H1 (cell line): ENCODE data around the gene RAD51C. TPM values are rescaled to one million over a fixed set of nuclear protein-coding genes. Genes with fewer than 3 reads are reported as not detected.

Experiments used
- CTCF ChIA-PET: fragments of 300-600 bp; sonication (Branson Sonifier 250); formaldehyde crosslinking; loops from one replicate; lab custom pipeline; 2021; ENCODE audit not compliant: partially characterized antibody; lab: Charles Lee
- POLR2A ChIA-PET: fragments of 300-600 bp; sonication (Branson Sonifier 250); formaldehyde crosslinking; loops from one replicate; lab custom pipeline; 2021; ENCODE audit warnings: inconsistent platforms; ENCODE audit not compliant: partially characterized antibody; lab: Charles Lee
- DNase-seq, 2 experiments: peaks; one replicate each; pipeline versions ENCODE4 v3.0.0 to v3.0.0-alpha.2; 2010 to 2022; ENCODE audit warnings: low spot score in 2 of 2, low read depth in 1 of 2, mixed read lengths in 1 of 2
- FAIRE-seq: peaks from 2 replicates; lab custom pipeline; 2011; peaks lifted over from hg19 to GRCh38; lab: Jason Lieb, UNC
- H2AFZ ChIP-seq: 2 replicates; pipeline ENCODE4 v1.8.1; 2012; ENCODE audit warnings: low read length, inconsistent platforms
- H2AK5ac ChIP-seq: 2 replicates; pipeline ENCODE4 v1.6.1; 2013; ENCODE audit warnings: low read depth, low read length
- H2BK120ac ChIP-seq: replicated peaks from 2 replicates; pipeline ENCODE3; 2013; ENCODE audit warnings: low read depth, low read length, inconsistent platforms
- H2BK12ac ChIP-seq: 2 replicates; pipeline ENCODE4 v1.6.1; 2013; ENCODE audit warnings: low read depth, low read length
- H2BK15ac ChIP-seq: 2 replicates; pipeline ENCODE4 v1.6.1; 2013; ENCODE audit warnings: low read length
- H2BK20ac ChIP-seq: 2 replicates; pipeline ENCODE4 v1.6.1; 2013; ENCODE audit warnings: low read length
- H2BK5ac ChIP-seq: 2 replicates; pipeline ENCODE4 v1.6.1; 2013; ENCODE audit warnings: low read depth, low read length
- H3K14ac ChIP-seq: 2 replicates; pipeline ENCODE4 v1.6.1; 2013; ENCODE audit warnings: inconsistent platforms; ENCODE audit not compliant: insufficient read length
- H3K18ac ChIP-seq: 2 replicates; pipeline ENCODE4 v1.6.1; 2013; ENCODE audit warnings: low read length; ENCODE audit errors: extremely low read depth
- H3K23ac ChIP-seq: 2 replicates; pipeline ENCODE4 v1.6.1; 2013; ENCODE audit warnings: inconsistent platforms; ENCODE audit not compliant: insufficient read length
- H3K23me2 ChIP-seq: 2 replicates; pipeline ENCODE4 v1.6.1; 2013; ENCODE audit warnings: low read depth, low read length
- H3K27ac ChIP-seq: 2 replicates; pipeline ENCODE4 v1.6.1; 2011; ENCODE audit warnings: low read depth, low read length, inconsistent platforms
- H3K27me3 ChIP-seq, 4 experiments: replicated peaks in 1 of 4; 1 replicate in 1 of 4; 2 replicates in 3 of 4; pipeline versions ENCODE4 v1.6.1 to v1.8.1; 2011 to 2013; ENCODE audit warnings: low read length in 3 of 4, mild to moderate bottlenecking in 3 of 4, inconsistent platforms in 2 of 4, mixed read lengths in 2 of 4, moderate library complexity in 1 of 4; ENCODE audit not compliant: control insufficient read depth in 3 of 4, insufficient read depth in 3 of 4; ENCODE audit errors: extremely low read depth in 1 of 4
- H3K36me3 ChIP-seq, 4 experiments: 2 replicates each; pipeline versions ENCODE4 v1.6.1 to v1.8.1; 2011 to 2013; ENCODE audit warnings: mild to moderate bottlenecking in 4 of 4, low read length in 3 of 4, moderate library complexity in 2 of 4, control low read depth in 1 of 4, inconsistent platforms in 1 of 4; ENCODE audit not compliant: insufficient read depth in 4 of 4, control insufficient read depth in 2 of 4
- H3K4ac ChIP-seq: replicated peaks from 2 replicates; pipeline ENCODE3; 2013; ENCODE audit warnings: low read length, low read depth, mixed read lengths, inconsistent platforms; ENCODE audit not compliant: insufficient read length
- H3K4me1 ChIP-seq, 4 experiments: replicated peaks in 1 of 4; 1 replicate in 1 of 4; 2 replicates in 3 of 4; pipeline versions ENCODE4 v1.6.1 to v1.8.1; 2011 to 2013; ENCODE audit warnings: low read length in 3 of 4, inconsistent platforms in 2 of 4, mixed read lengths in 1 of 4; ENCODE audit not compliant: insufficient read depth in 4 of 4, control insufficient read depth in 3 of 4
- H3K4me2 ChIP-seq, 2 experiments: 2 replicates each; pipeline versions ENCODE4 v1.6.1 to v1.8.1; 2011 to 2013; ENCODE audit warnings: low read depth in 2 of 2, low read length in 2 of 2, control low read depth in 1 of 2, inconsistent platforms in 1 of 2, mild to moderate bottlenecking in 1 of 2; ENCODE audit not compliant: insufficient read depth in 1 of 2
- H3K4me3 ChIP-seq, 4 experiments: fragments of 200-600, 300-600 bp in 1 of 4; sonication (generic), shearing (Covaris generic), sonication (Bioruptor Twin) in 1 of 4; 2 replicates each; pipeline versions ENCODE4 v1.5.1 to v1.8.1; 2011 to 2016; ENCODE audit warnings: low read length in 4 of 4, low read depth in 3 of 4, control low read depth in 2 of 4, inconsistent platforms in 2 of 4, mild to moderate bottlenecking in 2 of 4, mixed read lengths in 1 of 4, moderate library complexity in 1 of 4; ENCODE audit not compliant: insufficient read depth in 2 of 4; ENCODE audit errors: extremely low read depth in 1 of 4
- H3K56ac ChIP-seq: replicated peaks from 2 replicates; pipeline ENCODE3; 2013; ENCODE audit warnings: low read depth, mild to moderate bottlenecking, mixed read lengths, low read length, inconsistent platforms; ENCODE audit not compliant: insufficient read length
- H3K79me1 ChIP-seq: 2 replicates; pipeline ENCODE4 v1.6.1; 2013; ENCODE audit warnings: low read depth, low read length, control low read depth
- H3K79me2 ChIP-seq, 2 experiments: 2 replicates each; pipeline versions ENCODE4 v1.6.1 to v1.8.1; 2012 to 2013; ENCODE audit warnings: low read length in 2 of 2, mild to moderate bottlenecking in 2 of 2, inconsistent platforms in 1 of 2; ENCODE audit not compliant: insufficient read depth in 2 of 2, control insufficient read depth in 1 of 2
- H3K9ac ChIP-seq, 4 experiments: replicated peaks in 1 of 4; 1 replicate in 1 of 4; 2 replicates in 3 of 4; pipeline versions ENCODE4 v1.6.1 to v1.8.1; 2011 to 2013; ENCODE audit warnings: low read depth in 3 of 4, low read length in 3 of 4, control low read depth in 2 of 4, mild to moderate bottlenecking in 2 of 4, moderate library complexity in 2 of 4, inconsistent platforms in 1 of 4; ENCODE audit errors: extremely low read depth in 1 of 4
- H3K9me3 ChIP-seq, 2 experiments: 2 replicates each; pipeline versions ENCODE4 v1.6.1 to v1.8.1; 2012 to 2013; ENCODE audit warnings: mild to moderate bottlenecking in 2 of 2, moderate library complexity in 2 of 2, control low read depth in 1 of 2, inconsistent platforms in 1 of 2, low read depth in 1 of 2, low read length in 1 of 2, mixed read lengths in 1 of 2; ENCODE audit not compliant: insufficient read depth in 2 of 2
- H4K20me1 ChIP-seq, 2 experiments: replicated peaks in 1 of 2; 2 replicates each; pipeline versions ENCODE3 to v1.8.1; 2011 to 2013; ENCODE audit warnings: inconsistent platforms in 2 of 2, low read length in 2 of 2, mild to moderate bottlenecking in 1 of 2; ENCODE audit not compliant: insufficient read depth in 2 of 2, control insufficient read depth in 1 of 2
- H4K5ac ChIP-seq: 2 replicates; pipeline ENCODE4 v1.6.1; 2013; ENCODE audit warnings: low read length, low read depth, mixed read lengths, inconsistent platforms; ENCODE audit not compliant: insufficient read length
- H4K8ac ChIP-seq: 2 replicates; pipeline ENCODE4 v1.8.0; 2013; ENCODE audit warnings: mild to moderate bottlenecking, moderate library complexity, low read length, inconsistent platforms; ENCODE audit not compliant: insufficient read depth; ENCODE audit errors: extremely low read depth
- H4K91ac ChIP-seq: replicated peaks from 2 replicates; pipeline ENCODE3; 2013; ENCODE audit warnings: low read length, mixed read lengths, inconsistent platforms; ENCODE audit not compliant: insufficient read length
- CREB1 ChIP-seq: IDR thresholded peaks from 2 replicates; pipeline ENCODE4 v1.6.1; 2012; ENCODE audit warnings: inconsistent platforms
- EGR1 ChIP-seq: IDR thresholded peaks from 2 replicates; pipeline ENCODE4 v1.6.1; 2011; ENCODE audit warnings: low read depth, low read length, borderline replicate concordance
- KDM4A ChIP-seq: IDR thresholded peaks from one replicate; pipeline ENCODE4 v1.7.1; 2012; ENCODE audit warnings: low read depth, mild to moderate bottlenecking, moderate library complexity, low read length, inconsistent platforms; ENCODE audit not compliant: severe bottlenecking
- RAD21 ChIP-seq, 2 experiments: IDR thresholded peaks in 1 of 2; conservative IDR thresholded peaks in 1 of 2; 2 replicates each; pipeline ENCODE4 v1.6.1; 2011; ENCODE audit warnings: low read depth in 2 of 2, low read length in 2 of 2, improper control_type of control experiment in 1 of 2, inconsistent platforms in 1 of 2, mild to moderate bottlenecking in 1 of 2, moderate library complexity in 1 of 2
- SUZ12 ChIP-seq: fragments of 200-600 bp; sonication (generic); IDR thresholded peaks from 2 replicates; pipeline ENCODE4 v1.6.1; 2012; ENCODE audit warnings: mild to moderate bottlenecking, inconsistent platforms, low read length, moderate library complexity, mixed read lengths
- TEAD4 ChIP-seq: IDR thresholded peaks from 2 replicates; pipeline ENCODE4 v1.6.1; 2012; ENCODE audit warnings: low read depth, low read length, inconsistent platforms, mixed read lengths
- WGBS, 2 experiments: shearing (Covaris generic) in 1 of 2; methylation state at CpG; one replicate each; pipeline versions ENCODE4 v1.1.6 to v1.1.7; 2013 to 2015; ENCODE audit warnings: low lambda C conversion rate in 2 of 2, mixed read lengths in 2 of 2, inconsistent platforms in 1 of 2, low coverage in 1 of 2, missing lambda C conversion rate in 1 of 2; ENCODE audit not compliant: insufficient replicate concordance in 2 of 2, insufficient coverage in 1 of 2, insufficient read length in 1 of 2; ENCODE audit errors: extremely low coverage in 1 of 2, missing lambda C conversion rate in 1 of 2; 5-methylcytosine and 5-hydroxymethylcytosine counted together
- polyA plus RNA-seq, 7 experiments: library from polyadenylated mRNA; depleted of rRNA in 3 of 7; stranded (reverse) in 5 of 7; unstranded in 2 of 7; fragments of >200 nt in 5 of 7; fragments of 200-250 nt in 2 of 7; gene quantifications; 1 replicate in 5 of 7; 2 replicates in 1 of 7; 4 replicates in 1 of 7; pipeline versions ENCODE4 v1.2.1 to v1.2.3, GENCODE V29; 2011 to 2013; ENCODE audit warnings: missing spikeins in 2 of 7, mixed read lengths in 2 of 7
- total RNA-seq: library from RNA; stranded (reverse); fragmentation: NEBNext Ultra II Directional; extraction: Animal tissue kit (Norgen Biotek cat#: 25700); gene quantifications from 2 replicates; pipeline ENCODE4 v1.2.1, GENCODE V29; 2021
- TF ChIP-seq, protein P1 (sequence below), 3 experiments: IDR thresholded peaks; 1 replicate in 2 of 3; 2 replicates in 1 of 3; pipeline versions ENCODE4 v1.5.1 to v1.6.1; 2011; ENCODE audit warnings: low read length in 3 of 3, mild to moderate bottlenecking in 3 of 3, inconsistent platforms in 2 of 3, low read depth in 1 of 3, moderate library complexity in 1 of 3; ENCODE audit not compliant: insufficient read depth in 1 of 3; ENCODE audit errors: control extremely low read depth in 1 of 3

RAD51C gene
- total and polyA plus RNA-seq, 2 of the 8 experiments (the other 6 are each of a cell fraction or from before 2014, with no cell fraction given): 10.4 to 21.7 TPM

DNA sequence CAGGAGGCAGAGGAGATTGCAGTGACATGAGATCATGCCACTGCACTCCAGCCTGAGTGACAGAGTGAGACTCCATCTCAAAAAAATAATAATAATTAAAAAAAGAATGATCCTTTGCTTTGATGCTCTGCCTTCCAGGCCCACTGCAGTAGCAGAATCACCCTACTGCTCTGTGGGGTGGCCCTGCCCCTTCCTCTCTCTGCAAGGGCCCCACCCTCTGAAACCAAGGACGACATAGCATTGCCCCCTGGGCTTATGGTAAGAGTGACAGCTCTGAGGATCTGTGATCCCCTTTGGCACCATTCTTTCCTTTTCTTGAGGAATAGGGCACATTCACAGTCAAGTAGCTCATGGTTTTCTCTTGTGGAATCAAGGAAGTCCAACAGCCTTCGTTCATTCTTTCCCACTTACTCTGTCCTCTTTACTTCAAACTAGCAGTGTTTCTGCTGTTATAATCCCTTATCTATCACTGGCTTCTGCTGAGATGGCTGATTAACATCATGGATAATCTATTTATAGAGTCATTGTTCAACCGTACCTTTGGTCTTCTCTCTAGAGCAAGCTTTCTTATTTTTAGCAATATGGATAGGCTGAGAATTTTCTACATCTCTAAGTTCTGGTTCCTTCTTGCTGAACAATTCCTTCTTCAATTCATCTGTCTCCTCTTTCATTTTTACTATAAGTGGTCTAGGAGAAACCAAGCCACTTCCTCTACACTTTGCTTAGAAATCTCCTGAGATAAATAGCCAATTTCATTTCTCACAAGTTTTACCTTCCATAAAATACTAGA lies 14.1 kb downstream of the RAD51C start:
- H2BK5ac ChIP-seq: no peak overlapping the region
- DNase-seq: no peak
- no peak overlapping the region for H4K8ac ChIP-seq
- H2BK12ac ChIP-seq: no peak overlapping the region
- TF ChIP-seq TEAD4: no peak
- TF ChIP-seq CREB1: no peak
- TF ChIP-seq EGR1: no peak
- TF ChIP-seq KDM4A: no peak
- TF ChIP-seq SUZ12: no peak
- TF ChIP-seq, protein P1, sequence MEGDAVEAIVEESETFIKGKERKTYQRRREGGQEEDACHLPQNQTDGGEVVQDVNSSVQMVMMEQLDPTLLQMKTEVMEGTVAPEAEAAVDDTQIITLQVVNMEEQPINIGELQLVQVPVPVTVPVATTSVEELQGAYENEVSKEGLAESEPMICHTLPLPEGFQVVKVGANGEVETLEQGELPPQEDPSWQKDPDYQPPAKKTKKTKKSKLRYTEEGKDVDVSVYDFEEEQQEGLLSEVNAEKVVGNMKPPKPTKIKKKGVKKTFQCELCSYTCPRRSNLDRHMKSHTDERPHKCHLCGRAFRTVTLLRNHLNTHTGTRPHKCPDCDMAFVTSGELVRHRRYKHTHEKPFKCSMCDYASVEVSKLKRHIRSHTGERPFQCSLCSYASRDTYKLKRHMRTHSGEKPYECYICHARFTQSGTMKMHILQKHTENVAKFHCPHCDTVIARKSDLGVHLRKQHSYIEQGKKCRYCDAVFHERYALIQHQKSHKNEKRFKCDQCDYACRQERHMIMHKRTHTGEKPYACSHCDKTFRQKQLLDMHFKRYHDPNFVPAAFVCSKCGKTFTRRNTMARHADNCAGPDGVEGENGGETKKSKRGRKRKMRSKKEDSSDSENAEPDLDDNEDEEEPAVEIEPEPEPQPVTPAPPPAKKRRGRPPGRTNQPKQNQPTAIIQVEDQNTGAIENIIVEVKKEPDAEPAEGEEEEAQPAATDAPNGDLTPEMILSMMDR (IDR thresholded peaks at IDR 0.05; ENCODE audit: control extremely low read depth in 1 of 3, insufficient read depth in 1 of 3, low read depth in 1 of 3, low read length in 3 of 3): no peak
- TF ChIP-seq RAD21 (IDR thresholded peaks at IDR 0.05 in 1 of 2, conservative IDR thresholded peaks at IDR 0.05 in 1 of 2; ENCODE audit: low read depth in 2 of 2, low read length in 2 of 2): no peak
- 0 out of 8 replicates have a peak, but pooled peaks cover 0 to 2% (median 0%) of the 10 kb centered on the region in 4 experiments for H3K36me3 ChIP-seq
- H3K23me2 ChIP-seq: no peaks in the 10 kb centered on the region
- no peak overlapping the region for H3K56ac ChIP-seq
- H3K9me3 ChIP-seq: no peaks in the 10 kb centered on the region
- ChIA-PET POLR2A (no interaction called here), CTCF (interaction anchor here (0.6 to 1.7 kb wide), 4 partner anchors 10 to 297 kb away, joined by 3 to 10 read pairs (median 4); no protein-coding TSS in a partner anchor)
- H3K14ac ChIP-seq: no peak overlapping the region
- no peak overlapping the region for H4K5ac ChIP-seq
- no peaks in the 10 kb centered on the region for H3K4me1 ChIP-seq
- H3K9ac ChIP-seq: no peak overlapping the region
- no peaks in the 10 kb centered on the region for H3K79me1 ChIP-seq
- no peaks in the 10 kb centered on the region for H3K27me3 ChIP-seq
- H2AFZ ChIP-seq: no peak overlapping the region
- no peak overlapping the region for H3K4ac ChIP-seq
- H2BK15ac ChIP-seq: no peak overlapping the region
- no peak overlapping the region for H2BK120ac ChIP-seq
- H4K20me1 ChIP-seq: peaks cover 0 to 3% of the 10 kb centered on the region in 2 experiments
- H3K79me2 ChIP-seq: no peaks in the 10 kb centered on the region
- H2AK5ac ChIP-seq: no peak overlapping the region
- H3K4me2 ChIP-seq: no peak overlapping the region
- no peak overlapping the region for H3K18ac ChIP-seq
- 88% methylated on average over 3 of the region's 3 CpGs; no CpG with 5 or more reads in 1 of the 2 experiments for WGBS, 2 experiments
- no peak overlapping the region for H3K27ac ChIP-seq
- no peak overlapping the region for H4K91ac ChIP-seq
- no peak overlapping the region for H2BK20ac ChIP-seq
- no peak overlapping the region for H3K4me3 ChIP-seq
- H3K23ac ChIP-seq: no peak overlapping the region
- no peak for FAIRE-seq
